HG02885 (cell line): Measurements from ENCODE around the gene FKBP1A.

ENCODE experiments used
- ATAC-seq: cut with Tn5 transposase; IDR thresholded peaks from one replicate; pipeline ENCODE4 v1.9.1; 2021; ENCODE audit warnings: mild to moderate bottlenecking; ENCODE audit not compliant: unreplicated experiment, poor library complexity

Gene FKBP1A

DNA sequence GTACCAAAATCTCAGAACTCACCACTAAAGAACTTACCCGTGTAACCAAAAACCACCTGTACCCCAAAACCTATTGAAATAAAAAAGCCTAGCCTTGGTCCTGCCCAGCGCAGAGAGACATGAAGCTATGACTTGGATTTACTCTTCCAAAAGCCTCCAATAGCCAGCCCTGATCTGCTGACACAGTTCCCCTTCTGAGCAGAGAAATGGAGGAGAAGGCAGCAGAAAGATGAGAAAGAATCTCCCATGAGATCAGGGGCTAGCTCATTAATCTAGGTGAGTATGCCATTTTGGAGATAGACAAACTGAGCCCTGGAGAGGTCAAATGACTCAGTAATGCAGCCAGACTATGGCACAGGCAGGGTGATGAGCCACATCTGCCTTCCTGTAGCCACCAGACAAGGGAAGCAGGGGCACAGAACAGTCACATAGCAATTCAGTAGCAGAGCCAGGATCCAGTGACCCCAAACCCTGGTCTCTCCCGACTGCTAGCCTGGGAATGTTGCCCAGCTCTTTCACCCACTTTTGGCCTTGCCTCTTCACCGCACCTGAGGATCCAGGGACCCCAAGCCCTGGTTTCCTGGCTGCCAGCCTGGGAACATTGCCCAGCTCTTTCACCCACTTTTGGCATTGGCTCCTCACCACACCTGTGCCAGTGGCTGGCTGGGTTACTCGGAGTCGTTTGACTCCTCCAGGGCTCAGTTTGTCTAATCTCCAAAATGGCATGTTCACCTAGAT is 56.7 kb downstream of the FKBP1A start:
- ATAC-seq, result no peak

DNA sequence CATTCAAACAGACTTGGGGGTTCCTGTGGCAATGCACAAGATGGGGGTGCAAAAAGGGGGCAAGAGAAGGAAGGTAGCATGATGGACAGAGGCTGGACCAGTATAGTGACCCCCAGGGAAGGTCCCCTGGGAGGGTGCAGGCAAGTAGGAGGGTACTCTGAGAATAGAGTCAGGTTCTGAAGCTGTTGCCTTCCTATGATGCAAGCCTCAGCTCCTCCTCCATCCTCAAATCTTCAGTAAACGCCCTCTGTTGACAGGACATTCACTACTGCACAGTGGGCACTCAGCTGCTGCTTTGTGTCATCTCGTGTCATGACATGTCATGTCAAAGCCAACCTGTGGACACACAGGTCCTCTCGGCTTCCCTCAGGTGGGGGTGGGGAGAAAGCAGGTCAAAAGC is 58.1 kb downstream of the FKBP1A start:
- no peak for ATAC-seq

DNA sequence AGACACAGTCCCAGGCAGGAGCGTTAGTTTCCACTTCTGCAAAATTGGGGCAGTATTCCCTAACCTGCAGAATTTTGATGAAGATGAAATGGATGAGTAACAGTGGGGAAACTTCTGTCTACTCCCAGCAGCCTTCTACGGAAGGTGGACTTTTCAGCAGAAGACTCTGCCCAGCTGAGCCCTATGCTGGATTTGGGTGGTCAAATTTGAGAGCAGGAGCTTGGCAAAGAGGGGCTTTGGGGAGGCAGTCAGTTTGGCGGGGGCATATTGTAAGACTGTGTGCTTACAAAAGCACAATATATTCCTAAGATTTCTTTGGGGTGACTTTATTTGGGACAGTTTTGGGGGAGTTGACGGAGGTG is 58.5 kb downstream of the FKBP1A start:
- no peak for ATAC-seq

DNA sequence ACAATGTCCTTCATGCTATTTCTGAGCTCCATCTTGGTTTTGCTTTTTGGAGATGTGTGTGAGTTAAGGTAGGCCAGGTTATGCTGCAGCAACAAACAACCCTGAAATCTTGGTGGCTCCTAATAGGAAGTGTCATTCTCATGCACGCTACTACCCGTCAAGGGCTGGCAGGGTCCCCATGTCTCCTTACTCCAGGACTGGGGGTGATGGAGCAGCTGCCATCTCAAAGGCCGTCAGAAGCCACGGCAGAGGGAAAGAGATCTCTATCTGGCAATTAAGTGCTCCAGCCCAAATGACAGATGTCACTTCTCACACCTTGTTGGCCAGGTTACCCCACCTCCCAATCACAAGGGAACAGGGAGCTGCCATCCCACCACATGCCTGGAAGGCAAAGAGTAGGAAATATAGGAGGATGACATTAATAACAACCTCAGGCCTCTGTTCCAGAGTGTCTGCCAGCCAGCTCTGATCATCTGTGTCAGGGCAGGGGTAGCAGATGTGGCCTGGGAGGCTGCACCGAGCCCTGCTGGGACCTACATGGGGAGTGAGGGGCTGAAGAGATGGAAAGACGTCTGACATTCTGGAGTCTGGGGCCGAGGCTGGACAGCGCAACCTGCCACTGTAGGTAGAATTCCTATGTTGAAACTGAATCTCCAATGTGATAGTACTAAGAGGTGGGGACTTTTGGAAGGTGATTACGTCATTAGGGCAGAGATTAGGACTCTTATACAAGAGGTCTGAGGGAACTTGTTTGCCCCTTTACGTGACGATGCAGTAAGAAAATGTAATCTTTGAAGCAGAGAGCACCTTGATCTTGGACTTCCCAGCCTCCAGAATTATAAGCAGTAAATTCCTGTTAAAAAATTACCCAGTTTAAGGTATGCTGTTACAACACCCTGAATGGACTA is 59.1 kb downstream of the FKBP1A start:
- no peak for ATAC-seq

DNA sequence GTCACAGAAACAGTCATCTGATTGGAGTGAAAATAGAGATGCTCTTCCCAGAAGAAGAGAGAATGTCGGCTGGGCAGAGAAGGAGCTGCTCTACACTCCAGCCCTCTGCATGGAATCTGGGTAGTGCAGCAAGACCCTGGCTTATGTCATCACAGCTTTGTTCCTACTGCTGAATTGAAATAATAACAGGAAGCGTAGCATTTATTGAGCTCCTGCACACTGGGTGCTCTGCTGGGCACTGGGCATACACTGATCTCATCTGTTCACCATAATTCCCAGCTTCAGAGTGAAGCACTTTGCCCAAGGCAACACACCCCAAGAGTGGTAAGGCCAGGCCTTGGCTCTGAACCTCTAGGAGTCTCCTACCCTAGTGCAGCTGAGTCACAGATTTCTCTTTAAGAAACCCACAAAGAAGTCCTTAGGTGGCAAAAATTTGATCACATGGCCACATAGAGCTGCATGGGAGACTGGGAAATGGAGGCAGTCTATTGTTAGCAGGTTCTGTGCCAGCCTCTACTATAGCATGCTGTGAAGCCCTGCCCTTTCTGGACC is 60.0 kb downstream of the FKBP1A start:
- no peak for ATAC-seq

DNA sequence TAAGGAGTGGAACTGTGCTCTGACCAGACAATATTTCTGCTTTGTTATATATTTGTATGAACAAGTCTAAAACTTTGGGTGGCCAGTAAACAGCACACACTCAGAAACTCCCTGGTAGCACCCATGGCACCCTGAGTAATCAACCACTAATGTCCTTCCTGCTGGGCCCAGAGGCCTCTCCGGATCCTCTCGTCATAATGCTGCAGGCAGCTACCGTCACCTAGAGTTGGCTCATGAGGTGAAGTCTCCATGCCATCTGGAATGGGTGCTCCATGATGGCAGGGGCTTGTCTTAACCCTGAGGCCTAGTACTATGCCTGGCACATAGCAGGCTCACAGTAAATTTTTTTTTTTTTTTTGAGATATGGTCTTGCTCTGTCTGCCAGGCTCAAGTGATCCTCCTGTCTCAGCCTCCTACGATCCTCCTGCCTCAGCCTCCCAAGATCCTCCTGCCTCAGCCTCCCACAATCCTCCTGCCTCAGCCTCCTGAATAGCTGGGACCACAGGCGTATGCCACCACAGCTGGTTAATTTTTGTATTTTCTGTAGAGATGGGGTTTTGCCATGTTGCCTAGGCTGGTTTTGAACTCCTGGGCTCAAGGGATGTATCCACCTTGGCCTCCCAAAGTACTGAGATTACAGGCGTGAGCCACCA is 60.9 kb downstream of the FKBP1A start:
- ATAC-seq, result no peak

- ATAC-seq, result no peak
Observed at GRCh38 chr20:1331101-1331500, 61.8 kb downstream of the FKBP1A start.

DNA sequence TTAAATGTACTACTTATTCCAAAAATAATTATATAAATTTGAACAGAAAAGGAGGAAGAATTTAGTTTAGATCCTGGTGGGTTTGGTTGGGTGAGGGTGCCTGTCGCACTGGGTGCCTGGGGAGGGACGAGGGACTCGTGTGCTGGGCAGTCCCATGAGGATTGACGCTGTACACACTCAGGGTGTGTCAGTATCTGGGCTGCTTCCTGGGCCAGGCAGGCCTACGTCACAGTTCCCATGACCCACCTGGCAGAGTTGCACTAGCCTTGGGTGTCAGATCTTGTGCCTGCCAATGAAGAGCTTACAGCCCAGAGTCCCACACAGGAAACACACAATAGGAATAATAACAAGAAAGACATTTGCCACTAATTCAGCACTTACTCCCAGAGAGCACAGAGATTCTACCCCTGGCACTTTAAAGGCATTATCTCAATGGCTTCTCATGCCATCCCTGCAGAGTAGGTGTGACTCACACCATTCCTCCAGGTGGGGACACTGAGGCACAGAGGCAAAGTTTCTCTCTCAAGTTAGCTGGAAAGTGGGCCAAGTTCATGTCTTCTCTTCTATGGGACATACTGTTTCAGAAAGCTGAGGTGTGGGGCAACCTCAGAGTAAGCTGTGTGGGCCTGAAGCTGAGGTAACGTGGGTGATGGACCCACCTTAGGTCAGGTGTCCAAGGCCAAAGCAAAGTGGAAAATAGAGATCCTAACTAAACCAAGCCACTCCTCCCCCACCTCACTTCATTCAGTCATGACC is 62.6 kb downstream of the FKBP1A start:
- no peak for ATAC-seq

DNA sequence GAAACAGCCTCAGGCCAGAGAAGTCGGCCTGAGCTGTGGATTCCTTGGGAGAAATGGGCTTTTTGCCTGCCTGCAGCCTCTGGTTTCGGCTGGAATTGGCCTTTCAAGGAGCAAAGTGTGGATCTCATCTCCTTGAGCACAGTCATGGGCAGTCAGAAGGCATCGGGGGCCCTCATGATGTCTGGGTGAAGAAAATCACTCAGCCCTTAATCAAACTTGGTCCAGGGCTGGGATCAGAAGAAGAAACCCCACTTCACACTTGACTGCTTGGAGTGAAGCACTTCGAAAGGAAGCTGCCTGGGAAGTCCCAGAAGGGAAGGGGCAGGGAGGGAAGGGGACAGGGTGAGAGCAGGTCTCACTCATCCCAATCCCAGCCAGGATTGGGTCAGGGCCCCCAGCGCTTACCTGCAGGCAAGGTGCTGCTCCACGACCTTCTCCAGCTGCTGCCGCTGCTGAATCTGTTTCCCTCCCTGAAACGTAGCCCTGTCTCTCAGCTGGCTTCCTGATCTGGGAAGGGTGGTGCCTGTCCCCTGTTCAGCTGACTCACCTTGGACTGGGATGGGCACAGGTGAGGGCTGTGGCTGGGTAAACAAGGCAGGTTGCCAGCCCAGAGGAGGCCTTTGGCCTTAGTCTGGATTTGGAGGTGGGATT is 64.0 kb downstream of the FKBP1A start, which contains the start of gene SDCBP2:
SDCBP2 (minus strand) TSS at position 460 of the 651 bp plus-strand sequence. CDS start 8,723 bp downstream, outside the sequence.
- ATAC-seq, result no peak

DNA sequence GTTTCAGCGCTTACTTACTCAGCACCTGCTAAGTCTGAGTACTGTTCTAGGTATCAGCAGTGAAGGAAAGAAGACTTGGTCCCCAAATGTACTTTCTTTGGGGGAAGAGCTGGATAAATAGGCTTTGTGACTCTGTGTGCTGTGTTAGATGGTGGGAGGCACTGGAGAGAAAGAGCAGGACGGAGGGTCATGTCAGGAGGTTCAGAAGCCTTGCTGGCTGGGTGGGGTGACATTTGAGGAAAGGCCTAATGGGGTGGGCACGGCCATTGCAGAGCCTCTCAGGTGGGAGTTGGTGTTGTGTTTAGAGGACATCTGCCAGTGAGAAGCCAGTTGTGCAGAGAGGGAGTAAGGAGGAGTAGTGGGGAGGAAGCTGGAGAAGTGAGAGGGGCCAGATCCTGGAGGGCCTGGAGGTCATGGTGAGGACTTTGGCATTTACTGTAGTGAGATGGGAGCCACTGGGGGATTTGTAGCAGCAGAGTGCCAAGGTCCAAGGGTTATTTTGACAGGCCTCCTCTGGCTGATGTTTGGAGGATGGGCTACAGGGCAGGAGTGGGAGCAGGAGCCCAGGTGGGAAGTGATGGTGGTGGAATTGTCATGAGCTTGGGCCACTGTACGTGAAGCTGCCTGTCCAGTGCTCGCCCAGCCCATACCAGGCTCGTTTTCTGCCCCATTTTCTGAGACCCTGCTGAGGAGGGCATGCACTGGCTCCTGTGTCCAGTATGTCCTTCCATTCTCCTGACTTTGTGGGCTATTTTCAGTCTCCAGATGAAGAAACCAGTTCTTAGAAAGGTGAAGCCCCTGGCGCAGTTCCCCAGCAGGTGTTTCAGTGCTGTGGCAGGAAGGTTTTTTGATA is 64.8 kb downstream of the FKBP1A start:
- no peak for ATAC-seq

DNA sequence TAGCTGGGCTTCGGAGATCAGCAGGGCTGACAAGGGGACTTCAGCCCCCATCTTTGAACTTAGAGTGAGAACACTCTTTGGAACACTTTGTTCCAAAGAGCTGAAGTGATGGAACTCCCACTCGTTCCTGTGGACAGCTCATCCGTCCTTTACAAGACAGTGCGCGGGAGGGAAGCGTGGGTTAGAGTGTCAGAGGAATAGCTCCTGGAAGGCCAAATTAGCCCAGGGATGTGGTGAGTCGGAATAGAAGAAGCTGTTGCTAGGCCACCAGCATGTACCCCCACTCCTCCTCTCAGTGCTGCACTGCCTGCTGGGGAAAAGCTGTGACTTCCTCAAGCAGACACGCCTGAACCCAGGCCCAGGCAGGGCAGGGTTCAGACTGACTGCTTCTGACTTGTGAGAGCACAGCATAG is 65.6 kb downstream of the FKBP1A start:
- ATAC-seq, result no peak

DNA sequence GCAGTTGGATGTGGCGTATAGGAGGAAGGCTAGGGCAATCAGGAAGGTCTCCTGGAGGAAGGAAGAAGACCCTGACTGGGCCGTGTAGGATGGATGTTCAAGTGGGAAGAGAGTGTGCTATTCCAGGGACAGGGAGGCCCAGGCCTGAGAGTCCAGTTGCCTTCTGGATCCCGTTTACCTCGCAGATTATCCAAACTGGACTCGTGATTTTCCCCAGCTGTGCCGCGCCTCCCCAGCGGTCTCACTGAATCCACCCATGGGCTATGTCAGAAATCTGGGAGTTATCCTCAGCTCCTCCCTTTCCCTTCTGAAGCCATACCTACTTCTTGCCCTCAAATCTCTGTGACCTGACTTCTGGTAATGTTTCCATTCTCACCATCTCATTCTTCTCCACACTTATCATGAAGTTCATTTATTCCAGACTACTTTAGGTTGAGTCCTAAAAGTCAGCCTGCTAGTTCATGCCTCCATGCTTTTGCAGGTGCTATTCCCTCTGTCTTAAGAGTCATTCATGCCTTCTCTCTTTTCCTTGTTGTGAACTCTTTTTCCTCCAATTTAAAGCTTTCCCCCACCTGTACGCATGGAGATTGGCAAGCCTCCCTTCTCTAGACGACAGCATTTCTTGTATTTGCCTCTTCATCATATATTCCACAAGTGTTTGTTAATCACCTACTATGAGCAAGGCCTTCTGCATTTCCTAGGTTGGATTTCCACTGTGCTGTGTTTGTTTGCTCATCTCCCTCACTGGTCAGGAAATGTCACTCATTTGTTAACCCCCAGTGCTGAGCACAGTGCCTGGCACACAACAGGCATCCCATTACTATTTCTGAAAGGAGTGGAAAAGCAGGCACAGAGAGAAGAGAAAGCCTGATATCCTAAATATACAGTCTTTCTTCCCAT is 66.6 kb downstream of the FKBP1A start:
- ATAC-seq, result no peak

DNA sequence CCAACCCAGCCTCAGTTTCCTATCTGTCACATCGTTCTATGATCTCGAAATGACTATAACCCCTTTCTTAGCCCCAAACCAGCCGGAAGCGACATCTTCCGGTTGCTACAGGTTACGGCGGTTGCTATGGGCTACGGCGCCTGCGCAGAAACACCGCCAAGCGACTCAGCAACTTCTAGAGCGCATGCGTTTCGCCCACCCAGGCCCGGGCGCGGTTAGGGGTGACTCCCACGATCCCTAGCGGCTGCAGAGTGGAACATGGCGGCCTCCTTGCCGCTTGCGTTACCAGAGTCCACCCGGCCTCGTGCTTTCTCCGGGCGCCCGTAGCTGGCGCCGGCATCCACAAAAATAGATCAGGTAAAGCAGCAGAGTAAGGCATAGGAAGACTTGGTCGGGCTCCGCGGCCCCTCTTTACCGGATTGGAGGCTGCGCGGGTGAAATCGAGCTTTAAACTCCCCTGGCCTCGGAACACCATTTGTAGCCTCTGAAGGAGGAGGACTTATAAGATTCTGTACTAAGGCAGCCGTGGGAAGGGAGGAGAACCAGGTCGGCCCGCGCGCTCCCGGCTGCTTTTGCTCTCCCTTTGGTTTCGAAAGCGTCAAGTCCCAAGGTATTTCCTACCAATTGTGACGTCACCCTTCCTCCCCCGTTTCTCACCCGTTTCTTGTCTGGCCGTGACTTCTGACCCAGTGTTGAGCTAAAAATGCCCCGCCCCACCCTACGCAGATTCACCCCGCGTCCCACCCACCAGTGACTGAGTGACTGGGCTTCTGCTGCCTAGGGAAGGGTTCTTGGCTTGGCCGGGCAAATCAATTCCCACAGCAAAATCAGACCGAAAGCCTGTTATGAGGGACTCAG is 67.5 kb downstream of the FKBP1A start:
- peak; percentile 89 for ATAC-seq

DNA sequence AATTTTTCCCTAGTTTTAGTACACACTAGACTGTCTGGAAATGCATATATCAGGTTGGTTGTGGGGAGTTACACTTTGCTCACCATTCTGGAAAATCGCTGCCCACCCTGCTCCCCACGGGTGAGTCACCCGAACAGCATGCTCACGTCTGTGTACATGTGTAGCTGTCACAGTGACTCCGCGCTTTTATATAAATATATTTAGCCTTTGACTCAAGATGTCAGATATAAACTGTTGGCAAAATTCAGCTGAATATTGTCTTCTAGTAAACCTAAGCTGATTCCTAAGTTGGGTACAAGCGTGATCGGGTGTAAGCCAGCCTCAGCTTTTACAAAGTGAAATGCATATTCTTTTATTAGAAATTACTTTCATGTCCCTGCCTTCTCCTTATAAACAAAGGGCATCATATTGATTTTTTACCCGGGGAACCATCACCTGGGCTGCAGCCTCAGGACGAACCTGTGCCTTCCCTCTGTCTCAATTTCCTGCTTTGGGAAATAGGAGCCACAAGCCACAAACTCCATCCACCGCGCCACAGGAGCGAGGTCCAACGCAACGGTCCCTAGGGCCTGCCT is 68.2 kb downstream of the FKBP1A start:
- peak; percentile 1 for ATAC-seq

GRCh38 chr20:1323830-1324597 is 68.8 kb downstream of the FKBP1A start:
- ATAC-seq, result no peak

GRCh38 chr20:1323256-1323655 is 69.6 kb downstream of the FKBP1A start:
- no peak for ATAC-seq
